ENCODE results near the gene ANKRD52.

DNA sequence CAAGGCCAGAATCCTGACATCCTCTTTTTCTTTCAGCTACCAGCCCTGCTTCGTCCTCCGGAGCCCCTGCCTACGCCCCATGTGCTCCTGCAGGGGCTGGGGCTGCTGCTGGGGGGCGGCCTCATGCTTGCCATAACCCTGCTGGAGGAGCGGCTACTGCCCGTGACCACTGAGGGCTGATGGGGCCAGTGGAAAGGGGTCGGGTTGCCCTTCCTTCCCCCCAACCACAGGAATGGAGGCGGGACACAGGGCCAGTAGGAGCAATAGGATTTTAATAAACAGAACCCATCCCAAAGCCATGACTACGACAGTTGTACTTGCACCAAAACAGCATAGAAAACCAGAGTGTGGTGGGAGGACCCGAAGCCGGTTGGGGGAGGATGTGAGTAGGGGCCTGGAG, 20.6 kb downstream of the ANKRD52 start:
- TF ChIP-seq POLR2A (IDR thresholded peaks at IDR 0.05) = no peak
- TF ChIP-seq, protein P1, sequence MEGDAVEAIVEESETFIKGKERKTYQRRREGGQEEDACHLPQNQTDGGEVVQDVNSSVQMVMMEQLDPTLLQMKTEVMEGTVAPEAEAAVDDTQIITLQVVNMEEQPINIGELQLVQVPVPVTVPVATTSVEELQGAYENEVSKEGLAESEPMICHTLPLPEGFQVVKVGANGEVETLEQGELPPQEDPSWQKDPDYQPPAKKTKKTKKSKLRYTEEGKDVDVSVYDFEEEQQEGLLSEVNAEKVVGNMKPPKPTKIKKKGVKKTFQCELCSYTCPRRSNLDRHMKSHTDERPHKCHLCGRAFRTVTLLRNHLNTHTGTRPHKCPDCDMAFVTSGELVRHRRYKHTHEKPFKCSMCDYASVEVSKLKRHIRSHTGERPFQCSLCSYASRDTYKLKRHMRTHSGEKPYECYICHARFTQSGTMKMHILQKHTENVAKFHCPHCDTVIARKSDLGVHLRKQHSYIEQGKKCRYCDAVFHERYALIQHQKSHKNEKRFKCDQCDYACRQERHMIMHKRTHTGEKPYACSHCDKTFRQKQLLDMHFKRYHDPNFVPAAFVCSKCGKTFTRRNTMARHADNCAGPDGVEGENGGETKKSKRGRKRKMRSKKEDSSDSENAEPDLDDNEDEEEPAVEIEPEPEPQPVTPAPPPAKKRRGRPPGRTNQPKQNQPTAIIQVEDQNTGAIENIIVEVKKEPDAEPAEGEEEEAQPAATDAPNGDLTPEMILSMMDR (IDR thresholded peaks at IDR 0.05) = no peak
